ENCODE results near the gene MAPK9.
"Not testable (repeated sequence)": the region's sequence is repeated elsewhere in the genome, so short reads cannot be mapped to it uniquely, and the experiment has no call there.

MAPK9 gene

DNA sequence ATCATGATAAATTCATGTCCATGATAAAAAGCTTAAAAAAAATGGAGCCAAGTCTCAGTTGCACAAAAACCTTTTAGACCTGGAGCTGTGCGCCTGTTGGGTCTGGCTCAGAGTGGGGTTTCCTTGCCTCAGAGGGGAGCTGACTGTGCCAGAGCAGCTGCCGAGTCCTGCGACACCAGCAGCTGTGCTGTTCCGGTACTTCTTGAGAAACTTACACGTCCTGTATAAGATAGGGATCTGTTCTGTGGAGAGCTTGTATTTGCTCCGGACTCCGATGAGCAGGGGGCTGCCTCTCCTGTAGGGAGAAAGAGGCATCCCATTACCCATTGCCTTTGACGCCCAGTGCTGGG, 32.7 kb upstream of the MAPK9 start:
- no peak for DNase-seq

DNA sequence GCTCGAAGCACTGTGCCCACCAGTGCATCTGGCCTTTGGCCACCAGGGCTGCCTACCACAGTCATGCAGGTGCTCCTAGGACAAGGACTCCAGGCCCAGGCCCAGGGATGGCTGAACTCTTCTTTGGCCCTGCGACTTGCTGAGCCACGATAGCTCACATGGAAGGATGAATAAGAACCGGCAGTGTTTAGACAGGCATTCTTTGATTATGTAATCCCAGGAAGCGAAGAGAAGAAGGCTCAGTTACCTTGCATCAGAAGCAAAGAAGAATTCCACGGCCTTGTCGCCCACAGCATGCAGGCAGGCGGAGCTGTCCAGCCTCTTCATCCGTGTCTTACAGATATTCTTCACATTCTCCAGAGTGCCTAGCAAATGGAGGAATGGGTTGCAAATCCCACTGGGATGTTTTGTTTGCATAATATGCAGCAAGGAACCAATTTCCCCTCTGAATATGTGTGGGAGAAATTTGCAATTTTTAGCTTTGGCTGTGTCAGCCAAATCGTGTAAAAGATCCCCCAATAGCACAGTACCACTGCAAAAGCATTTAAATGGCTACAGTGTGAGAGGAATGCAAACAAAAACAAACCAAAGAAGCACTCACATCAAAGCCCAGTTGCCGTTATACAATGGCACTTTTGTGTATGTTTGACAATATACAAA, 32.2 kb upstream of the MAPK9 start:
- DNase-seq: no peak

DNA sequence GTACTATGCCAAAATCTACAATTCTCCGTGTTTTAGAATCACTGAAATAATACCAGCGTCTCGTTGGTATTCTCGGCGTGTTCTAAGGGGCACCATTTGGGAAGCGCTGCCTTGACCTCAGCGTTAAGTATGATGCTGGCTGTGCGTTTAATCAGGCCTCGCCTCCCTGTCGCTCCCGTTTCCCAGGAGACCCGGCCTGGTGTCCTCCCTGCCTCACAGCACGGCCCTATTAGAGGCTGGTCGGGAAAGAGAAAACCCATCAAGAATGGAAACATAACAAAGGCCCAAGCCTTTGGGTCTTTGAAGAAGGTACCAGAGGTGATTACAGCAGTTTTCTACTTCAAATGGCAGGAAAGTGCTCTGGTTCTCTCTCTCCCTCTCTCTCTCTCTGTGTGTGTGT, 31.3 kb upstream of the MAPK9 start:
- no peak for DNase-seq

DNA sequence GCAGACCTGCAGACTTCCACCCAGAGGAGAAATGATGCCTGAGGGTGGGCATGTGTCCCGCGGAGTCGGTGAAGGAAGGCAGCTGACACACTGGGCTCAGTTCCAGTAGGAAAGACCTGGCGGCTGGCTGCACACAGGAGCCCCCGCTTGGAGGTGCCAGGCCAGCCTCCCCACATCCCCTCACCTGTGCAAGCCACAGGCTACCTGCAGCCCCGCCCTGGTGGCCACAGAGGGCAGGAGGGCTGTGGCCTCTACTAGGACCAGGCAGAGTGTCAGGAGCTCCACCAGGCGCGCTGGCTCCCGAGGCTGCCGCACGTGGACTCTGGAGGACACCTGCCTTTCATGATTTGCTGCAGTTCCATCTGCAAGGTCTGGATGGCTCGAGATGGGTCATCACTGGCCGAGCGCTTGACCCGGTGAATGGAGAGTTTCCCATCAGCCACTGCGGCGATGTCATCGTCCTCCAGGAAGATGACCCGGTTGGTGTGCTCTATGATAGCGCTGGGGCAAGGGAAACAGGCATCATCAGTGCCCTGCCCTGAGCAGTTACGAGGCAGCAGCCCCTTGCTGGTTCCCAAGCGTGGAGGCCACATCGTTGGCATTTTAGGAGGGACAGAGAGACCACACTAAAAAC, 26.7 kb upstream of the MAPK9 start:
- DNase-seq: no peak

DNA sequence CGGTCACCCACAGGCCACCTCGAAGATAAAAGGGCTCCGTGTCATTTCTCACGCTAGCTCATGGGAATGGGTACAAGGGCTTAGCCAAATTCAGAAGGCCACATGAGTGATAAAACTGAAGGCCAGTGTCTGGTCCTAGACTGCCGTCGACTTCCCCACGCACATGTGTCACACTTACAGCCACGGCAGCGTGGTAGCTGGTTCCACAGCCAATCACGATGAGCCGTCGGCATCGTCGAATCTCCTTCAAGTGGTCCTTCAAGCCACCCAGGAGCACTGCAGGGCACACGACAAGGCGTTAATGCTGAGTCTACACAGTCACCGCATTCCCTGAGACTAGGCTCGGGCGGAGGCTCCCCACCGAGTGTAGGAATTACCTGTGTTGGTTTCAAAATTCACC, 24.7 kb upstream of the MAPK9 start:
- no peak for DNase-seq

DNA sequence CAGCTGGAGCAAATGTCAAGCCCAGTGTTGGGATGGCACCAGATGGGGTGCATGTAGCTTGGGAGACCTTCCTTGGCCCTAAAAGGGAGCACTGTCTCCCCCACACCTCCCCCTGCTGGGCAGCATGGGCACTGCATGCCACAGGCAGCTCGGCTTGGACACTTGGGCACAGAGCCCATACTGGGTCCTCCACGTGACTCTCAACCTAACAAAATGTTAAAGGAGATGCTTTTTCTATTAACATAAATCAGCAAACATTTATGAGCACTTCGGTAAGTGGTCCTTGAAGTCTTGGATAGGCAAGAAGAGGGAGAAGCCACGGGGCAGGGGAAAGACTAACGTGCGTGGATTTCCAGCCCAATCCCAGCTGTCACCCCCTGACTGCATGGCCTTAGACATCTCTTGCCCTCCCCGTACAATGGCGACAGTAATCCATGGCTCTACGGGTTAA, 23.9 kb upstream of the MAPK9 start:
- peak; percentile 78 for DNase-seq

DNA sequence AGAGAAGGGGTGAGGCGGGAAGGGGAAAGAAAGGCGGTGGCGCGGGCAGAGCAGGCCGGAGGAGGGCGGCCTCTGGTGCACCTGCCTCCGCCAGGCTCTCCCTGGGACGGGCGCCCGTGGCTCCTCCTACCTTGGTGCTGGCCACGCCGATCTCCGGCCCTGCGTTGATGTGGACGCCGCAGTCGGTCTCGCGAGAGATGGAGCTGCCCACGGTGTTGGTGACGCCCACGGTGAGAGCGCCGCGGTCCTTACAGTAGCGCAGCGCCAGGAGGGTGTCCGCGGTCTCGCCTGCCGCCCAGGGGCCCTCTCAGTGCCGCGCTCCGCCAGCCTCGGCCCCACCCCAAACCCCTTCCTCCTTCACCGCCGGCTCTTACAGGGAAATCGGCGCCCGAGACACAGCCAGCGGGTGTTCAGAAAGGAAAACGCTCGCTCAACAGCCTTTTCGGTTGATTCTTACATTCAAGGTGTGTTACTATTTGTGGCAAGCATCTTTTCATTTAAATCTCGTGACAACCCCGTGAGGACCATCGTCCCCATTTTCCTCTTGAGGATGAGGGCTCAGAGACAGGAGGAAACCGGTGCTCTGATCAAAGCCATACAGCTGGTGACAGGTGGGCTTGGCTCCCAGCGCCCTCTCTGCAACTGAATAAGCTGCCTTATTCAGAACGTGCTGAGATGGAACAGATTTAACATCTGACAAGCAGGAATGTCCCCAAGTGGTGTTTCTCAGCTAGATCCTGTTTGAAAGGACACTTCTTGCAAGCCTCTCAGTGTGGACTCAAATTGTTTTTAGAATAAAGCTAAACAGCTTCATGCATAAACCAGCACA, 22.0 kb upstream of the MAPK9 start:
- no peak for DNase-seq

DNA sequence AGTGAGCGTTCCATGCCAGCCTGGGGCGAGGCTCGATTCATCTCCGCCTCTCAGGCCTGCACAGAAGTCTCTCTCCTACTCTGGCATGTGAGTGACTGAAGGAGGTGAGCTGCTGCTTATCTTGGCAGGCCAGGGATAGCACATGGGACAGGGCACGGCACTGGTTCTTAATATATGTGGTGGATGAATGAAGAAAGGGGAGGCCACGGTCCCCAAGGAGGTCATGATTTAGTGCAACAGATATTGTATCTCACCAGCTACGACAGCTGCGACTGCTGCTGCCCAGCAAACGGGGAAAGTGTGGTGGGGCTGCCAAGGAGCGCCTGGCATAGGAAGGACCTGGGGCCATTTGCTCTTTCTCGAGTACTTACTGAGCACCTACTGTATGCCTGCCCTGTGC, 19.3 kb upstream of the MAPK9 start:
- no peak for DNase-seq

DNA sequence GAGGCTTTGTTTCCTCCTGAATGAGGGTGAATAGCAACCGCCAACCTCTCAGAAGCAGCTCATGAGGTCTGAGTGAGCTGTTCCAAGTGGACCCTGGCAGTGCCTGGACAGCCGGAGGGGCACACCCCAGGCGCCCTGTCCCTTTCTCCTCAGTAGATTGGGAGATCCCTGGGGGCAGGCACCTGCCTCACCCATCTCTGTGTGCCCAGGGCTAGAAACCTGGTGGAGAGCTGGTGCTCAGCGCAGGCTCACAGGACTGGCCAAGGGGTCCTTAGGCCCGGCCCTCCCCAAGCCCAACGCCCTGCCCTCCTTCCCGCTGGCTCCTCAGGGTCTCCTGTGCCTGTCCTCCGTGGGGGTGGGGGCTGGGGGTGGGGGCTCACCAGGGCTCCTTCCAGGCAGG, 14.9 kb upstream of the MAPK9 start:
- DNase-seq: no peak

DNA sequence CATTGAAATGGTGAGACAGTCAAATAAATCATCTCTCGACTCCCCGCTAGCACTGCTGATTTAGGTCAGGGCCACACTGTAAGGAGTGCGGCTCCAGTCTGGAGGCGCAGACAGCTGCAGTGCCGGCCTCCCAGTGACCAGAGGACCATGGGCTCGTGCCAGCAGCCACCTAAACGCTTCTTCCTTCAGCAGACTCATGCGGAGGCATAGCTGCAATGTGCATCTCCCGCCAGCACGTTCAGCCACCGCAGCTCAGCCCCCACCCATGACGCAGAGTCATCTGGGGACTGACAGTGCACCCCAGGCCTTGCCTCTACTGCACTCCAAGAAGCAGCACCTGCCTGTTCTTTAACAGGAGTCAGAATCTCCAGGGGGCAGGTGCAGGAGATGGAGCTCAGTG, 13.6 kb upstream of the MAPK9 start:
- no peak for DNase-seq

DNA sequence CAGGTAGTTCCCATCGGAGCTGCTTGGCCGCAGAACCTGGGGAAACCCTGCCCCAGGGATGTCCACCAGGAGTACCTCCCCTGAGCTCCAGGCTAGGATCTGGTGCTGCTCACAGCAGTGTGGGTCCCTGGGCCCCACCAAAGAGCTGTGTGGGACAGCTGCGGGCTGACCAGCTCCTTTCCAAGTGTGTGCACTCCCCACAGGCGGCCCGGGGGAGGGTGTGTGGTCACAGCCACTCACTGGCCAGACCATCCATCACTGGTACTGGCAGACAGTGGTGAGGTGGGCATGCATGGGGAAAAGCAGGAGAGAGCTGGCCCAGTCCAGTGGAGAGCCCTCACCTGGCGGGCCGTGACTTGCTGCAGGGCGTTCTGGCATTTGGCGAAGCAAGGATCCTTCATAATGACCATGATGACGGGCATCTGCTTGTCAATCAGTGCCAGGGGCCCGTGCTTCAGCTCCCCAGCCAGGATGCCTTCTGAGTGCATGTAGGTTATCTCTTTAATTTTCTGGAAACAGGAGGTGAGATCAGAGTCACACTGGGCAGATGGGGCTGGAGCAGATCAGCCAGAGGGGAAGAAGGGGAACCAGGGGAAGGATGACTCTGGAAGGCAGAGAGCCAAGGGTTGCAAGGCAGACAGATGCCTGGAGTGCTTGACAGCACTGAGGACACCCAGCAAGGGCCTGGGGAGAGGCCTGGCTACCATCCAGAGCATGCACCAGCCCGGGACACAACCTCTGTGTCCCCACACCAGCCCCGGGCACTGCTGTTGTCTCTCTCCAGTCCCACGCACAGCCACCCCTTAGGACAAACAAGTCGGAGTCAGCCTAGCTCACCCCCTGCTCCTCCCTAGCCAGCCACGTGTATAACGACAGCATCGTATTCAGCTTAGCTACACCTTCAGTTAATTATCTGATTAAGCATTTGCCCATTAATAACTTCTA, 12.8 kb upstream of the MAPK9 start:
- no peak for DNase-seq

DNA sequence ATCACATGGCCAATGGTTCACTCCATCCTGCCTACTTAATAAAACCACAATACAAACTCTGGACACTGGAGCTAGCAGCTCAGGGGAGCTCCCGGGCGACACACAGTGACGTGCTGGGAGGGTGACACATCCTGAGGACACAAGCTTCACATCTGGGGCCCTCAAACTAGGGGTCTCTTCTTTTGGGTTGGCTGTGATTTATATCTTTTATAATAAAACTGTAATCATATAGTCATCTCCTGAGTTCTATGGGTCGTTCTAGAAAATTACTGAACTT, 12.1 kb upstream of the MAPK9 start:
- no peak for DNase-seq

DNA sequence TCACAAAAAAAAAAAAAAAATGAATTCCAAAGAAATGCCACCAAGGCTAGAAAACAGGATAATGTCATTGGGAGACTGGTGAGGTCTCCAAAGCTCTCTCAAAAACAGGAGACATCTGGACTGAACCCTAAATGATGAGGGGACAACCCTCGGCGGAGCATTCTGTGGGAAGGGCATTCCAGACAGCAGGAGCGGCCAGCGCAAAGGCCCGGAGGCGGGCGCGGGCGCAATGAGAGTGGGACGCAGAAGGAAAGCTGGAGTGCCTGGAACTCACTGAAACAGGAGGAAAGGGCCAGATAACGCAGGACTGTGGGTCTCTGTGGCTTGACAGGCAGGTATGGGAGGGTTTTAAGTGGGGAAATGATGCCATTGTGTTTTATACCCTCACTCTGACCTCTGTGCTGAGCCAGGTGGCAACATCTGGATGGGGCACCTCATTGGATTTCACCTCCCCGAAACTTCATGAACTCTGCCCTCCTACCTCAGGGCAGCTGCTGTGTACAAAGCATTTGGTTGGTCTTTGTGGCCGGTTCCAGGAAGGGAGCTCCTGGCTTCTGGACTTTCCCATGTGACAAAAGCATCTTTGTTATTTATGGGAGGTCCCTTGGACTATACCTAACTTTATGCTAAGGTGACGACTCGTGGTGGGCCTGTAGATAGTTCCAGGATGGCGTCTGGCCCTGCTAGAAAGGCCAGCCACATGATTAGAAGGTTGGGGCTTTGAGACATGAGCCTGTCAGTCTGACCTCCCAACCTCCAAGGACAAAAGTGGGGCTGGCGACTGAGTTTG, 11.5 kb upstream of the MAPK9 start:
- no peak for DNase-seq

DNA sequence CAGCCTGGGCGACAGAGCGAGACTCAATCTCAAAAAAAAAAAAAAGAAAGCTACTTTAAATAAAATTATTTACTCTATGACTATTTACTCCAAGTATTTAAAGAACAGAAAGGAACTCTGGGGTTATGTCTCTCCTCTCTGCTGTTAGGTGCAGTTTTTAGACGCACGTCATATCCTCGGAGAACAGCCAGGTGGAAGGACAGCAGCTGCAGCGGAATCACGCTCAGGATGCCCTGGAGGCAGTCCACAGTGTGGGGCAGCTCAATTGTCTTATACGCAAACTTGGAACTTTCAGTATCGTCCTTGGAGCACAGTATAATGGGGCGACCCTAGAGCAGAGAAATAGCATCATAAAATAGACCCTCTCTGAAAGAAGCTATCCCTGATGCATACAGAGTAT, 10.4 kb upstream of the MAPK9 start:
- no peak for DNase-seq

DNA sequence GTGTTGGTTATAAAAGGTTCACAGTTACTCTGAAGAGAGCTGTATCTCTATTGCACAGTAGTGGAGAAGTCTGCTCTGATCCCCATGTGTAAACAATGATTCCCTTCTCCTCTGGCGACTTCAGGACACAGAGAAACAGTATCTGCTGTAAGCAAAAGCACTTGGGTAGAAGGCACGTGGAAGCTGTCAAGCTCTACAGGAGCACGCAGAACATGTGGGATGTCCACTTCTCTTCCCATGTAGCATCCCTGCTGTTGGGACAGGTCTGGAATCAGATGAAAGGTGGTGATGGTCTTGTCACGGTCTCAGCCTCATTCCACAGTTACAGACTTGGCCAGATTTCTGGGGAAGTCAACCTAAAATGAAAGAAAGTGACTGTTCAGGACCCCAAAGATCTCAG, 9.4 kb upstream of the MAPK9 start:
- no peak for DNase-seq

DNA sequence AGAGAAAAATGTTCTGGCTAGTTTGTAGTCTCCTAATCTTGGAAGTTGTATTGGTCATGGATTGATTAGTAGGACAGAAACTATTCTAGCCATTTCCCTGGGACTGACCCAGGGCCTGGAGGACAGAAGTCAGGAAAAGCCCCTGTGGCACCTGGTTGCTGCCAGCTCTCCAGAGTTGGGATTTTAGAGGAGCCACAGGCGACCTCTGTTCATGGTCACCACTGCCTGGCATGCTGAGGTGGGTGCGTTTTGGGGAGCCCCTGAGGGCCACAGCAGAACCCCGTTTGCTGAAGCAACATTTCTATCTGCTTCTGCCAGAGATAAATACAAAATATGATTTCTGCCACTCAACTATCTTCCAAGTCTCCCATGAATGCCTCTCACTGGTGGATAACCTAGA, 7.6 kb upstream of the MAPK9 start:
- DNase-seq: no peak

DNA sequence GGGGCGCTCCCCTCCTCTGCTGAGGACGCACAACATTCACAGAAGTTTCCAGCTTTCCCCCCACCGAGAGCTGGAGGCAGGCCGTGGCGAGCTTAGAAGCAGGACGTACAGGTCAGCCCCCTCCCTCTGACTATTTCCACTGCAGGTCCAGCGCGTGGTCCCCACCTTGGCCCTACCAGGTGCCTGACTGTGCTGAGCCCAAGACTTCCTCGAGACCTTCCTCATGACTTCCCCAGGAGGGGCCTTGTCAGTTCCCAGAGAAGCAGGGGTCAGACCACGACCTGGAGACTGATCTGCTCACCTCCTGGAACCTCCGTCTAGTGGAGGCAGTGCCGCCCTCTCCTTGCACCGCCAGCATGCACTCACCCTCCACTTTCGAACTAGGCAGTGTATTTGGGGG, 7.1 kb upstream of the MAPK9 start:
- DNase-seq: not testable (repeated sequence)

DNA sequence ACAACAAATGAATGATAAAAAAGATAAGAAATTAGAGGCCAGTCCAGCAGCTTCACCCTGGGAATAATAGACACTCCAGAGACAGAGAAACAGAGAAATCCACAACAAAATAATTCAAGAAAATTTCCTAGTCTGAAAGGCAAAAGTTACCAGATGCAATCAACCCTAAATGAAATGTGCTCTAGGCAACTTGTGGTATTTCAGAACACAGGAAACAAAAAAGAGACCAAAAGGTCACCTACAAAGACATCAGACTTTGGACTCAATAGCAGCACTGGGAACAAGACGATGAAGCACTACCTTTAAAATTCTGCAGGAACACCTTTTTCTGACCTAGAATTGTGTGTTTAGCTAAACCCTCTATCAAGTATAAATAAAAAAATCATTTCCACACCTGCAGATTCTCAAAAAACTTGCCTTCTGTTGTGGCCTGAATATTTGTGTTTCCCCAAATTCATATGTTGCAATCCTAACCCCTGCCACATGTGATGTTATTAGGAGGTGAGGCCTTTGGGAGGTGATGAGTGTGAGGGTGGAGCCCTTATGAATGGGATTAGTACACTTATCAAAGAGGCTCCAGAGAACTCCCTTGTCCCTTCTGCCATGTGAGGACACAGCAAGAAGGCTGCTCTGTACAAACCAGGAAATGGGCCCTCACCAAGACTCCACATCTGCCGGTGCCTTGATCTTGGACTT, 5.9 kb upstream of the MAPK9 start:
- DNase-seq: no peak

DNA sequence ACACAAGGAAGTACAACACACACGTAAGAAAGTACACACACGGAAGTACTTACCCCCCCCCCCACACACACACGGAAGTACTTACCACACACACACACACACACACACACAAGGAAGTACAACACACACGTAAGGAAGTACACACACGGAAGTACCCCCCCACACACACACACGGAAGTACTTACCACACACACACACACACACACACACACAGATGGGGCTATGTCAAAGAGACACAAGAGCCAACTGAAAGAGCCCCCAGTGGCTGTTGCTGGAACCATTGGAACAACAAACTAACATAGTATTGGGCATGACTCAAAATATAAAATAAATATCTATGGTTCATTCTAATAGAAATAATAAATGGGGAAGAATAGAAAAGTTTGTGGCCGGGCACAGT, 4.9 kb upstream of the MAPK9 start:
- DNase-seq: no peak

DNA sequence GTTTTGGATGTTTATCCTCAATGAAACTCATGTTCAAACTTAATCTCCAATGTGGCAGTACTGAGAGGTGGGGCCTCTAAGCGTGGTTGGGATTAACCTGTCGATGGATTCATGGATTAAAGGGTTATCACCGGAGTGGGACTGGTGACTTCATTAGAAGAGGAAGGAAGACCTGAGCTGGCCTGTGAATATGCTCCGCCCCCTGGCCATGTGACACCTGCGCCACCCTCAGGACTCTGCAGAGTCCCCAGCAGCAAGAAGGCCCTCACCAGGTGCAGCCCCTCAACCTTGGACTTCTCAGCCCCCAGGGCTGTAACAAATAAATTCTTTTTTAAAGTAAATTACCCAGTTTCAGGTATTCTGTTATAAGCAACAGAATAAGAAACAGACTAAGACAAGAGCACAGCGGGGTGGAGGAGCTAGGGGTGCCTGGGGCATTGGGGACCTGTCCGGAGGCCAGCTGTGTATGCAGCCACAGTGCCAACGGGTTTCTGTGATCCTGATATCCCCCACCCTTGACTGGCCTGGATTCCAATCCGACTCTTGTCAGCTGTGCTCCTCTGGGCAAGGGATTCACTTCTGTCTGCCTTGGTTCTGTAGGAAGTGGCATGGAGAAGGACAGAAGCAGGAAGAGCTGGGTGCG, 3.2 kb upstream of the MAPK9 start:
- DNase-seq: no peak

DNA sequence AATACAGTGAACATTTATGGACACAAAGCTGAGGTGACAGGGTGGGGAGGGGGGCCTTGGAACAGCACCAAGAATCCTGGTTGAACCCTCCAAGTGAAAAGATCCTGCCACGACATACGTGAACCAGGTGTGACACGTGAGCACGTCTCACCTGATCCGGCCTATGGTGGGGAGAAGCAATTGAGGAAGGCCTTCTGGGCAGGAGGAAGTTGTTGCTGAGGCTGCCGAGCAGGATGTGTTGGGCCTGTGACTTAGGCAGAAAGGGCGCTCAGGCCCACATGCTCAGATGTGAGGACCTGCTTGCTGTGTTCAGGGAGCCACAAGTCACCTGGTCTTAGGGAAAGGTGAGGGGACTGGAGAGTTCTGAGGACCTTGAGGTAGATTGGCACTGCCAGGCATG, 2.5 kb upstream of the MAPK9 start:
- DNase-seq: no peak
